Endodermal cell (in vitro differentiated cells): Measurements from ENCODE around the gene RAB11B. TPM values are rescaled to one million over a fixed set of nuclear protein-coding genes. Genes with fewer than 3 reads are reported as not detected.

Experiments
- DNase-seq: peaks from one replicate; pipeline ENCODE4 v3.0.0-alpha.2; 2017
- H3K27ac ChIP-seq: 2 replicates; pipeline ENCODE4 v1.5.1; 2013; ENCODE audit warnings: mild to moderate bottlenecking, low read depth, low read length, moderate library complexity
- H3K27me3 ChIP-seq: 2 replicates; pipeline ENCODE4 v1.6.1; 2013; ENCODE audit warnings: mild to moderate bottlenecking, low read length, moderate library complexity; ENCODE audit not compliant: insufficient read depth, control insufficient read depth, poor library complexity, severe bottlenecking
- H3K36me3 ChIP-seq: 2 replicates; pipeline ENCODE4 v1.7.0; 2013; ENCODE audit warnings: mild to moderate bottlenecking, low read length, moderate library complexity; ENCODE audit not compliant: control insufficient read depth, insufficient read depth
- H3K4me1 ChIP-seq: one replicate; pipeline ENCODE4 v1.7.0; 2013; ENCODE audit warnings: low read length; ENCODE audit not compliant: control insufficient read depth, insufficient read depth
- H3K4me3 ChIP-seq: 2 replicates; pipeline ENCODE4 v1.5.1; 2013; ENCODE audit warnings: mild to moderate bottlenecking, low read length, moderate library complexity
- H3K9ac ChIP-seq: 2 replicates; pipeline ENCODE4 v1.6.1; 2013; ENCODE audit warnings: mild to moderate bottlenecking, low read length, moderate library complexity; ENCODE audit not compliant: poor library complexity, severe bottlenecking; ENCODE audit errors: extremely low read depth
- H3K9me3 ChIP-seq: 2 replicates; pipeline ENCODE4 v1.6.1; 2013; ENCODE audit warnings: mild to moderate bottlenecking, low read length, moderate library complexity; ENCODE audit not compliant: control insufficient read depth
- H3K27ac Mint-ChIP-seq: 2 replicates; pipeline ENCODE4 v1.8.0; 2020; ENCODE audit warnings: mixed read lengths
- H3K27me3 Mint-ChIP-seq: 2 replicates; pipeline ENCODE4 v1.8.0; 2021; ENCODE audit warnings: mild to moderate bottlenecking, mixed read lengths; ENCODE audit not compliant: insufficient read depth
- H3K36me3 Mint-ChIP-seq: 2 replicates; pipeline ENCODE4 v1.8.0; 2020; ENCODE audit warnings: low read depth, mixed read lengths
- H3K4me1 Mint-ChIP-seq: 2 replicates; pipeline ENCODE4 v1.8.0; 2020; ENCODE audit warnings: mixed read lengths
- H3K4me3 Mint-ChIP-seq: 2 replicates; pipeline ENCODE4 v1.8.0; 2020; ENCODE audit warnings: mild to moderate bottlenecking, moderate library complexity, mixed read lengths
- H3K9me3 Mint-ChIP-seq: 2 replicates; pipeline ENCODE4 v1.8.0; 2020; ENCODE audit warnings: mild to moderate bottlenecking, mixed read lengths
- WGBS, 2 experiments: methylation state at CpG; one replicate each; pipeline versions ENCODE4 v1.1.5 to v1.1.7; 2013; ENCODE audit warnings: missing lambda C conversion rate in 2 of 2, mixed read lengths in 1 of 2; ENCODE audit not compliant: insufficient coverage in 1 of 2, insufficient read length in 1 of 2; 5-methylcytosine and 5-hydroxymethylcytosine counted together
- total RNA-seq, 2 donors: library from RNA; stranded (reverse); fragmentation: NEBNext Ultra II Directional in 1 of 2; extraction: Animal tissue kit (Norgen Biotek cat#: 25700) in 1 of 2; gene quantifications; 2 replicates in 1 of 2; 3 replicates in 1 of 2; pipeline ENCODE4 v1.2.1, GENCODE V29; 2021
- TF ChIP-seq, protein P1 (sequence below): fragments of 200-600 bp; sonication (generic); conservative IDR thresholded peaks from 2 replicates; pipeline ENCODE4 v1.5.0; 2021; ENCODE audit warnings: antibody characterized with exemption, mild to moderate bottlenecking

The RAB11B gene
- total RNA-seq, 2 donors from 2014 or later: 137 to 146 TPM

DNA sequence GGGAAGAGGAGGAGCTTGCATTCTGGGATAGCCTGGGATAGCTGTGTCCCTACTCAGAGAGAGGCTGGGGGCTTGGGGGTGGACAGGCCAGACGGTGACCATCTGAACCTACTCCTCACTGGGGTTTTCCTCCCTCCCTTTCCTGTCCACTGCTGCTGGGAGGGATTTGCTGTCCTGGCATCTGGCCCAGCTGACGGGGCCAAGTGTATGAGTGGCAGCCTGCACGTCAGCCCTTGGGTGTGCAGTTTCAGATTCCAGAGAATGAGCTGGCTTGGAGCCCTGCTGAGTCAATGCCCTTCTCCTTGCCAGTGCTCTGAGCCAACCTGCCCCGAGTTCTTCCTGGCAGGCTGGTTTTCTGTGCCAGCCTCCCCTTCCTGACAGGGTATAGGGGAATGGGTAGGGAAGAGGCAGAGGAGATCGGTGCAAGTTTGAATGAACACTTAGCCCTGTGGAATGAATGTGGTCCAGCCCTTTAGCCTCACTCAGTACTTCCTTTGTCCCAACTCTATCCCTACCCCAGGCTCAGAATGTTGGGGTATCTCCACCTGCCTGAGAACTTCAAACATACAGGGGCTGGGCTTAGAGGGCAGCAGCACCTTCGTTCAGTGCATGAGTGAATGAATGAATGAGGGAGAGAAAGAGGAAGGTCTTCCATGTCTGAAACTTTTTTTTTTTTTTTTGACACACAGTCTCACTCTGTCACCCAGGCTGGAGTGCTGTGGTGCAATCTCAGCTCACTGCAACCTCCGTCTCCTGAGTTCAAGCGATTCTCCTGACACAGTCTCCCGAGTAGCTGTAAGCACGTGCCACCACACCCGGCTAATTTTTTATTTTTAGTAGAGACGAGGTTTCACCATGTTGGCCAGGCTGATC, 28.0 kb upstream of the RAB11B start:
- DNase-seq: no peak
- no peak overlapping the region for H3K4me3 ChIP-seq
- no peak overlapping the region for H3K27ac Mint-ChIP-seq
- H3K9me3 Mint-ChIP-seq: no peaks in the 10 kb centered on the region
- H3K36me3 ChIP-seq: no peaks in the 10 kb centered on the region
- TF ChIP-seq, protein P1, sequence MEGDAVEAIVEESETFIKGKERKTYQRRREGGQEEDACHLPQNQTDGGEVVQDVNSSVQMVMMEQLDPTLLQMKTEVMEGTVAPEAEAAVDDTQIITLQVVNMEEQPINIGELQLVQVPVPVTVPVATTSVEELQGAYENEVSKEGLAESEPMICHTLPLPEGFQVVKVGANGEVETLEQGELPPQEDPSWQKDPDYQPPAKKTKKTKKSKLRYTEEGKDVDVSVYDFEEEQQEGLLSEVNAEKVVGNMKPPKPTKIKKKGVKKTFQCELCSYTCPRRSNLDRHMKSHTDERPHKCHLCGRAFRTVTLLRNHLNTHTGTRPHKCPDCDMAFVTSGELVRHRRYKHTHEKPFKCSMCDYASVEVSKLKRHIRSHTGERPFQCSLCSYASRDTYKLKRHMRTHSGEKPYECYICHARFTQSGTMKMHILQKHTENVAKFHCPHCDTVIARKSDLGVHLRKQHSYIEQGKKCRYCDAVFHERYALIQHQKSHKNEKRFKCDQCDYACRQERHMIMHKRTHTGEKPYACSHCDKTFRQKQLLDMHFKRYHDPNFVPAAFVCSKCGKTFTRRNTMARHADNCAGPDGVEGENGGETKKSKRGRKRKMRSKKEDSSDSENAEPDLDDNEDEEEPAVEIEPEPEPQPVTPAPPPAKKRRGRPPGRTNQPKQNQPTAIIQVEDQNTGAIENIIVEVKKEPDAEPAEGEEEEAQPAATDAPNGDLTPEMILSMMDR: no peak
- no peak overlapping the region for H3K4me3 Mint-ChIP-seq
- H3K9me3 ChIP-seq: no peaks in the 10 kb centered on the region
- peaks cover 7% of the 10 kb centered on the region for H3K4me1 ChIP-seq
- H3K9ac ChIP-seq: no peak overlapping the region
- H3K4me1 Mint-ChIP-seq: peaks cover 15% of the 10 kb centered on the region
- H3K27me3 Mint-ChIP-seq: peaks cover 51% of the 10 kb centered on the region
- peaks cover 2% of the 10 kb centered on the region for H3K36me3 Mint-ChIP-seq
- H3K27me3 ChIP-seq: peaks cover 18% of the 10 kb centered on the region
- H3K27ac ChIP-seq: no peak overlapping the region
- 92 to 93% methylated on average over 5 to 11 of the region's 12 CpGs for WGBS, 2 experiments

DNA sequence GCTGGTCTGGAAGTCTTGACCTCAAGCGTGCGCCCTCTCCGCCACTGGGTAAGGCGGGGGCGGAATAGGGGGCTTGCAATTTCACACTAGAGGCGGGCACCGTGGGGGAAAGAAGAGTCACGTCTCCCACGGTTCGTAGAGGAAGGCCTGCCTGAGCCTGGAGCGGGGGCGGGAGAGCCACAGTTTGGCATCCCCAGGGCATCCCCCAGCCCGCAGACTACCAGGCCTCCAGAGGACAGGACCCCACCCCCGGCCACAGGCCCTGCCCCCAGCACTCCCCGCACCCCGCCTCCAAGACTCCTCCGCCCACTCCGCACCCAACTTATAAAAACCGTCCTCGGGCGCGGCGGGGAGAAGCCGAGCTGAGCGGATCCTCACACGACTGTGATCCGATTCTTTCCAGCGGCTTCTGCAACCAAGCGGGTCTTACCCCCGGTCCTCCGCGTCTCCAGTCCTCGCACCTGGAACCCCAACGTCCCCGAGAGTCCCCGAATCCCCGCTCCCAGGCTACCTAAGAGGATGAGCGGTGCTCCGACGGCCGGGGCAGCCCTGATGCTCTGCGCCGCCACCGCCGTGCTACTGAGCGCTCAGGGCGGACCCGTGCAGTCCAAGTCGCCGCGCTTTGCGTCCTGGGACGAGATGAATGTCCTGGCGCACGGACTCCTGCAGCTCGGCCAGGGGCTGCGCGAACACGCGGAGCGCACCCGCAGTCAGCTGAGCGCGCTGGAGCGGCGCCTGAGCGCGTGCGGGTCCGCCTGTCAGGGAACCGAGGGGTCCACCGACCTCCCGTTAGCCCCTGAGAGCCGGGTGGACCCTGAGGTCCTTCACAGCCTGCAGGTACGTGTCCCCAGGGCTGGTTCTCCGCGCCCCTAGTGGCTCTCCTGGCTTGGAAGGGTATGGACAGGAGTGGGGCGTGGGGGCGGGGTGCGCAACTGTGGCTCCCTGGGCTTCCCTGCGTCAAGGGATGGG, 26.1 kb upstream of the RAB11B start, which contains the start of gene ANGPTL4:
Gene ANGPTL4, plus strand, starts transcription at position 353 of the 969 bp plus-strand sequence. Its CDS starts 167 bp downstream, at position 520.
- 3 to 4% methylated on average over 12 to 81 of the region's 81 CpGs for WGBS, 2 experiments
- H3K36me3 Mint-ChIP-seq: peaks cover 9% of the 10 kb centered on the region
- Histone ChIP-seq H3K9ac (peak within 1 kb of the TSS; percentile 20), H3K4me3 (peak within 1 kb of the TSS; percentile 72), H3K4me1 (peaks cover 12% of the 10 kb centered on the region), H3K36me3 (no peaks in the 10 kb centered on the region), H3K9me3 (no peaks in the 10 kb centered on the region), H3K27ac (no peak within 1 kb of the TSS), H3K27me3 (peaks cover 18% of the 10 kb centered on the region)
- H3K9me3 Mint-ChIP-seq: no peaks in the 10 kb centered on the region
- H3K27me3 Mint-ChIP-seq: peaks cover 51% of the 10 kb centered on the region
- peak within 1 kb of the TSS; percentile 72 for H3K4me3 Mint-ChIP-seq
- DNase-seq: peak; percentile 87
- peak within 1 kb of the TSS; percentile 66 for H3K27ac Mint-ChIP-seq
- H3K4me1 Mint-ChIP-seq: peaks cover 21% of the 10 kb centered on the region
- TF ChIP-seq, protein P1: peak; percentile 39

DNA sequence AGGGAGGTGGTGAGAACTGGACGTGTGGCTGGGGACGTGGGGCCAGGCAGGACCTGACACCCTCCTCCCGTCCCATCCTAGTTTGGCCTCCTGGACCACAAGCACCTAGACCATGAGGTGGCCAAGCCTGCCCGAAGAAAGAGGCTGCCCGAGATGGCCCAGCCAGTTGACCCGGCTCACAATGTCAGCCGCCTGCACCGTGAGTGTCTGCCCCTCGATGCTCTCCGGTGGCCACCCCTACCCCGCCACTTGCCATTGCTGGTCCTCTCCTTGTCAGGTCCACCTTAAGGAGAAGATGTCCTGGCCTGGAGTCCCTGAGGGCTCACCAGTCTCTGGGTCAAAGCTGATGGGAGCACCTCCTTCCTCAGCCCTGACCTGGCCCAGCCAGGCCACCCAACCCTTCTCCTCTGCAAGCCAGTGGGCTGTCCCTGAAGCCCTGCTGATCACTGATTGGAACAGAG, 24.0 kb upstream of the RAB11B start:
- no peaks in the 10 kb centered on the region for H3K36me3 ChIP-seq
- H3K9ac ChIP-seq: no peak overlapping the region
- H3K36me3 Mint-ChIP-seq: peaks cover 9% of the 10 kb centered on the region
- H3K9me3 ChIP-seq: no peaks in the 10 kb centered on the region
- H3K27ac ChIP-seq: no peak overlapping the region
- peaks cover 18% of the 10 kb centered on the region for H3K27me3 ChIP-seq
- peak overlapping the region; percentile 72 for H3K4me3 Mint-ChIP-seq
- TF ChIP-seq, protein P1: no peak
- H3K27ac Mint-ChIP-seq: no peak overlapping the region
- peaks cover 21% of the 10 kb centered on the region for H3K4me1 Mint-ChIP-seq
- peaks cover 50% of the 10 kb centered on the region for H3K27me3 Mint-ChIP-seq
- H3K4me3 ChIP-seq: no peak overlapping the region
- DNase-seq: no peak
- peaks cover 12% of the 10 kb centered on the region for H3K4me1 ChIP-seq
- 94 to 96% methylated on average over 9 to 11 of the region's 11 CpGs for WGBS, 2 experiments
- no peaks in the 10 kb centered on the region for H3K9me3 Mint-ChIP-seq
